Loucy (cell line): ENCODE data around the gene SFMBT2.

ENCODE experiments used
- CTCF ChIP-seq: fragments of 200-600 bp; sonication (generic); conservative IDR thresholded peaks from 2 replicates; pipeline ENCODE4 v1.5.1; 2014; ENCODE audit warnings: mild to moderate bottlenecking, antibody characterized with exemption, low read length
- EZH2phosphoT487 ChIP-seq: fragments of 200-600 bp; IDR thresholded peaks from 2 replicates; pipeline ENCODE4 v1.6.1; 2018; ENCODE audit warnings: antibody characterized with exemption, mild to moderate bottlenecking, moderate library complexity, borderline replicate concordance

- no peak for TF ChIP-seq CTCF
- no peak for TF ChIP-seq EZH2phosphoT487
These were observed 40.3 kb downstream of the SFMBT2 start for GRCh38 chr10:7370511-7370910.
